ENCODE measurements around the gene SLC16A9. TPM values are rescaled to one million over a fixed set of nuclear protein-coding genes. Genes with fewer than 3 reads are reported as not detected.

SLC16A9 gene
- total RNA-seq, 1 experiment from 2014 or later, result 4.1 TPM

DNA sequence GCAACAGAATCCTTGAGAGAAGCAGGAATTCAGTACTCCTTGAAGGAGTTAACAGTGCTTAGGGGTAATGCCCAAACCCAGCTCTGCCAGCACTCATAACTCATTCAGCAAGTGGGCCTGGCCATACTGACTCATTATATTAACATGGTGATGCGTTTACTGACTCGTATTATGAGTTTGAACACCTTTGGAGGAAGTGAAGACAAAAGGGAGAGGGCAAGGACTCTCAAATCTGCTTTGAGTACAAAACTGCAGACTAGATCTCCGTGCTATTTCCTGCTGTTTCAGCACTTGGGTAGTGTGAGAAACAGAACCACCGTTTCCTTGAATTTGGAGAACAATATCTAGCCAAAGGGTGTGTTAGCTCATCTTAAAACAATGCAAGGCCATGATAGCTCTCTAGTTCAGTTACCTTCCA is 30.8 kb downstream of the SLC16A9 start:
- Mint-ChIP-seq H3K27ac (peak overlapping the region in 2 of 3 experiments; percentile 16 to 82; a peak in 3 of 7 replicates), H3K4me1 (peaks cover 14 to 17% of the 10 kb centered on the region in 2 experiments), H3K9me3 (no peaks in the 10 kb centered on the region), H3K27me3 (ENCODE audit: low read depth) (no peaks in the 10 kb centered on the region), H3K36me3 (ENCODE audit: insufficient read depth in 1 of 3, low read depth in 3 of 3) (peaks cover 0 to 39% (median 3%) of the 10 kb centered on the region in 3 experiments; a peak in 4 of 7 replicates), H3K4me3 (no peak overlapping the region)
- Histone ChIP-seq H2BK5ac (ENCODE audit: insufficient read length, low read length) (no peak overlapping the region), H3K27me3 (ENCODE audit: insufficient read depth, low read length) (no peaks in the 10 kb centered on the region), H3K9me3 (ENCODE audit: control insufficient read depth, low read depth, low read length) (no peaks in the 10 kb centered on the region), H2AK5ac (ENCODE audit: insufficient read length, low read length) (no peak overlapping the region), H3K9ac (ENCODE audit: extremely low read depth, insufficient read length, low read length) (no peak overlapping the region), H3K14ac (ENCODE audit: insufficient read depth, low read length) (no peak overlapping the region), H3T11ph (ENCODE audit: low read length) (no peak overlapping the region), H2BK20ac (ENCODE audit: low read depth, low read length, poor library complexity, severe bottlenecking) (no peak overlapping the region), H3K79me1 (ENCODE audit: insufficient read depth, low read depth, low read length, poor library complexity, severe bottlenecking) (no peaks in the 10 kb centered on the region), H3K79me2 (ENCODE audit: insufficient read depth, low read length) (no peaks in the 10 kb centered on the region), H4K5ac (ENCODE audit: insufficient read length, low read depth, low read length) (no peak overlapping the region), H4K20me1 (ENCODE audit: control insufficient read depth, insufficient read depth, insufficient read length) (no peaks in the 10 kb centered on the region), H3K56ac (ENCODE audit: insufficient read length, low read depth, low read length) (no peak overlapping the region), H3K27ac (ENCODE audit: insufficient read length, low read depth, low read length) (no peak overlapping the region), H3K4ac (ENCODE audit: low read depth, low read length) (no peak overlapping the region), H2BK15ac (ENCODE audit: low read depth, low read length) (no peak overlapping the region), H3K4me2 (ENCODE audit: insufficient read depth, insufficient read length, low read length) (no peak overlapping the region), H3K23ac (ENCODE audit: insufficient read length, low read depth, low read length) (no peak overlapping the region), H2BK120ac (ENCODE audit: low read depth, low read length, poor library complexity, severe bottlenecking) (no peak overlapping the region), H3K23me2 (ENCODE audit: insufficient read length, low read depth, low read length, poor library complexity, severe bottlenecking) (no peaks in the 10 kb centered on the region), H2AFZ (ENCODE audit: low read length) (no peak overlapping the region), H4K8ac (replicated peaks; ENCODE audit: insufficient read length, low read depth, low read length) (no peak overlapping the region), H3K4me1 (ENCODE audit: insufficient read depth, low read length) (peaks cover 5% of the 10 kb centered on the region; the same call in 1 of the 2 replicates), H3K18ac (ENCODE audit: insufficient read length, low read depth, low read length) (no peak overlapping the region), H2BK12ac (ENCODE audit: insufficient read length, low read depth, low read length) (no peak overlapping the region), H4K91ac (ENCODE audit: insufficient read length, low read depth, low read length) (no peak overlapping the region)
- WGBS (ENCODE audit: extremely low coverage, insufficient read length, low lambda C conversion rate), result no CpG with 5 or more reads among the region's 4 CpGs
- DNase-seq, result no peak
- TF ChIP-seq, protein P1, sequence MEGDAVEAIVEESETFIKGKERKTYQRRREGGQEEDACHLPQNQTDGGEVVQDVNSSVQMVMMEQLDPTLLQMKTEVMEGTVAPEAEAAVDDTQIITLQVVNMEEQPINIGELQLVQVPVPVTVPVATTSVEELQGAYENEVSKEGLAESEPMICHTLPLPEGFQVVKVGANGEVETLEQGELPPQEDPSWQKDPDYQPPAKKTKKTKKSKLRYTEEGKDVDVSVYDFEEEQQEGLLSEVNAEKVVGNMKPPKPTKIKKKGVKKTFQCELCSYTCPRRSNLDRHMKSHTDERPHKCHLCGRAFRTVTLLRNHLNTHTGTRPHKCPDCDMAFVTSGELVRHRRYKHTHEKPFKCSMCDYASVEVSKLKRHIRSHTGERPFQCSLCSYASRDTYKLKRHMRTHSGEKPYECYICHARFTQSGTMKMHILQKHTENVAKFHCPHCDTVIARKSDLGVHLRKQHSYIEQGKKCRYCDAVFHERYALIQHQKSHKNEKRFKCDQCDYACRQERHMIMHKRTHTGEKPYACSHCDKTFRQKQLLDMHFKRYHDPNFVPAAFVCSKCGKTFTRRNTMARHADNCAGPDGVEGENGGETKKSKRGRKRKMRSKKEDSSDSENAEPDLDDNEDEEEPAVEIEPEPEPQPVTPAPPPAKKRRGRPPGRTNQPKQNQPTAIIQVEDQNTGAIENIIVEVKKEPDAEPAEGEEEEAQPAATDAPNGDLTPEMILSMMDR (conservative IDR thresholded peaks at IDR 0.05), result no peak

Data from H9 (cell line).